ENCODE data around the gene AGPS. TPM values are rescaled to one million over a fixed set of nuclear protein-coding genes. Genes with fewer than 3 reads are reported as not detected.

The AGPS gene
- polyA plus RNA-seq, 1 of the 3 experiments (the other 2 are of a cell fraction), result 10.9 TPM

DNA sequence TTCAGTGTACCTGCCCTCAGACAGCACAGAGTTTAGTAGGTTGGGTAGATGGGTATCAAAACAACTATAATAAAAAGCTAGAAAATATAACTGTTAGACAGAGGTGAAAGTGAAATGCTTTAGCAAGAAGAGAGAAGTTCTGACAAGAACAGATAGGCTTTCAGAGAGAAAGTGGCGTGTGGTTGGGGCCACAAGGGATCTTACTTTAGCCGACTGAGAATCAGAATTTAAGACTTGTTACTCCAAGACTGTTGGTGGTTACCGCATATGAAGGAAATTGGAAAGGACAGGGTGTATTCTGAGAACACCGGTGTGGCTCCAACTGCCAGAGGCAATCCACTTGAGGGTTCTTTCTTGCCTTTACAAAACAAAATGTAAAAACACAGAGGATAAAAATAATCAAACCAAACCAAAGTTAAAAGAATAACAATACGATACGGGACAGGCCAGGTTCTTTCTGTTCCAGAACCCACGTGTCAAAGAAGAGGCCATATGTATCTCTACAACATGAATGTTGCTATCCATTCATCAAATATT lies 44.4 kb upstream of the AGPS start:
- Histone ChIP-seq H3K27ac (ENCODE audit: low read depth in 2 of 2, low read length in 1 of 2) (no peak overlapping the region), H3K79me2 (ENCODE audit: insufficient read depth) (no peaks in the 10 kb centered on the region), H3K9ac (no peak overlapping the region), H3K4me3 (ENCODE audit: low read depth in 2 of 2, low read length in 1 of 2) (no peak overlapping the region), H3K9me3 (no peaks in the 10 kb centered on the region), H3K36me3 (replicated peaks in 1 of 2; ENCODE audit: control insufficient read depth in 1 of 2, insufficient read depth in 2 of 2, low read length in 1 of 2) (peaks cover 0 to 7% of the 10 kb centered on the region in 2 experiments), H3K4me2 (no peak overlapping the region), H2AFZ (ENCODE audit: low read depth) (no peak overlapping the region), H3K4me1 (ENCODE audit: control insufficient read depth in 1 of 2, insufficient read depth in 2 of 2, low read depth in 1 of 2, low read length in 1 of 2) (no peaks in the 10 kb centered on the region; a peak in 1 of 4 replicates), H3K9me2 (no peaks in the 10 kb centered on the region), H3F3A (replicated peaks; ENCODE audit: insufficient read depth) (peaks cover 6% of the 10 kb centered on the region), H3K27me3 (ENCODE audit: insufficient read depth) (no peaks in the 10 kb centered on the region), H4K20me1 (ENCODE audit: insufficient read depth) (no peaks in the 10 kb centered on the region)
- POLR2A ChIA-PET, result no interaction called here
- no peak for DNase-seq
- no peak for TF ChIP-seq MXI1 (IDR thresholded peaks at IDR 0.05; ENCODE audit: low read depth, low read length)
- no peak for TF ChIP-seq REST (IDR thresholded peaks at IDR 0.05; ENCODE audit: low read depth, low read length)
- no peak for TF ChIP-seq MEF2A (IDR thresholded peaks at IDR 0.05; ENCODE audit: borderline replicate concordance, low read depth)
- no peak for TF ChIP-seq TEAD4 (IDR thresholded peaks at IDR 0.05; ENCODE audit: borderline replicate concordance, insufficient read depth)
- TF ChIP-seq PBX3 (IDR thresholded peaks at IDR 0.05), result no peak
- TF ChIP-seq, protein P1, sequence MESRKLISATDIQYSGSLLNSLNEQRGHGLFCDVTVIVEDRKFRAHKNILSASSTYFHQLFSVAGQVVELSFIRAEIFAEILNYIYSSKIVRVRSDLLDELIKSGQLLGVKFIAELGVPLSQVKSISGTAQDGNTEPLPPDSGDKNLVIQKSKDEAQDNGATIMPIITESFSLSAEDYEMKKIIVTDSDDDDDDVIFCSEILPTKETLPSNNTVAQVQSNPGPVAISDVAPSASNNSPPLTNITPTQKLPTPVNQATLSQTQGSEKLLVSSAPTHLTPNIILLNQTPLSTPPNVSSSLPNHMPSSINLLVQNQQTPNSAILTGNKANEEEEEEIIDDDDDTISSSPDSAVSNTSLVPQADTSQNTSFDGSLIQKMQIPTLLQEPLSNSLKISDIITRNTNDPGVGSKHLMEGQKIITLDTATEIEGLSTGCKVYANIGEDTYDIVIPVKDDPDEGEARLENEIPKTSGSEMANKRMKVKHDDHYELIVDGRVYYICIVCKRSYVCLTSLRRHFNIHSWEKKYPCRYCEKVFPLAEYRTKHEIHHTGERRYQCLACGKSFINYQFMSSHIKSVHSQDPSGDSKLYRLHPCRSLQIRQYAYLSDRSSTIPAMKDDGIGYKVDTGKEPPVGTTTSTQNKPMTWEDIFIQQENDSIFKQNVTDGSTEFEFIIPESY (IDR thresholded peaks at IDR 0.05; ENCODE audit: borderline replicate concordance, low read depth), result no peak
- TF ChIP-seq CTCF (IDR thresholded peaks at IDR 0.05), result no peak
- TF ChIP-seq USF2 (IDR thresholded peaks at IDR 0.05; ENCODE audit: borderline replicate concordance, low read depth, low read length), result no peak
- TF ChIP-seq SMC3 (IDR thresholded peaks at IDR 0.05; ENCODE audit: low read depth, low read length), result no peak
- TF ChIP-seq ELF1 (IDR thresholded peaks at IDR 0.05), result no peak
- no peak for TF ChIP-seq POLR2AphosphoS5 (IDR thresholded peaks at IDR 0.05; ENCODE audit: low read depth, low read length)
- CTCF ChIA-PET, result interaction anchor here (0.9 to 1.9 kb wide), 3 partner anchors 13 to 18 kb away, joined by 3 to 9 read pairs (median 8); no protein-coding TSS in a partner anchor
- 95% methylated on average over 6 of the region's 7 CpGs for WGBS (ENCODE audit: low lambda C conversion rate)

Measured in SK-N-SH (cell line).